Coronary artery (tissue), 2 donors: ENCODE results near the gene OPCML.

Experiments used
- DNase-seq: peaks from one replicate; pipeline ENCODE4 v3.0.0-alpha.2; 2017; ENCODE audit warnings: low spot score
- H3K27ac ChIP-seq, 2 donors: fragments of 200-600 bp; sonication (generic); one replicate each; pipeline ENCODE4 v1.5.1; 2016 to 2019
- H3K4me3 ChIP-seq: fragments of 200-600 bp; sonication (generic); 2 replicates; pipeline ENCODE4 v1.5.1; 2016; ENCODE audit warnings: mild to moderate bottlenecking, moderate library complexity
- TF ChIP-seq, protein P1 (sequence below): fragments of 200-600 bp; sonication (generic); IDR thresholded peaks from one replicate; pipeline ENCODE4 v1.5.1; 2019; ENCODE audit warnings: antibody characterized with exemption

OPCML gene

DNA sequence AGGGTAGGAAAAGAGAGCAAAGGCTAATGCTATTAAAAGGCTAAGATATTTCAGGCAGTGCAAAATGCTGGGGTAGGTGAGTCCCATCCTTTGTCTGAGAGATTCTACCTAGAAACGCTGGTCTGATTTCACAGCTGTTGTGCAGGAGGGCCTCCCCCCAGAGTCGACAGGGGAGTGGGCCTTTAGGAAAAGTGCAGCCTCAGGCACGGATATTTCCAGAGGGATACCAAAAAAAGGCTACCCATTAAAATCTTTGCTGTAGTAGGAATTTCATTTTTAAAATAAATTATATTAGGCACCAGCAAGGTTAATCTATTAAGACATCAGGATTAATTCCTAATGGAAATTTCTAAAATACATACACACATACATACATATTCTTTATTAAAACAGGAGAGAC, 280.5 kb downstream of the OPCML start:
- no peak for DNase-seq
- no peak overlapping the region for H3K4me3 ChIP-seq
- H3K27ac ChIP-seq, result no peak overlapping the region
- TF ChIP-seq, protein P1, sequence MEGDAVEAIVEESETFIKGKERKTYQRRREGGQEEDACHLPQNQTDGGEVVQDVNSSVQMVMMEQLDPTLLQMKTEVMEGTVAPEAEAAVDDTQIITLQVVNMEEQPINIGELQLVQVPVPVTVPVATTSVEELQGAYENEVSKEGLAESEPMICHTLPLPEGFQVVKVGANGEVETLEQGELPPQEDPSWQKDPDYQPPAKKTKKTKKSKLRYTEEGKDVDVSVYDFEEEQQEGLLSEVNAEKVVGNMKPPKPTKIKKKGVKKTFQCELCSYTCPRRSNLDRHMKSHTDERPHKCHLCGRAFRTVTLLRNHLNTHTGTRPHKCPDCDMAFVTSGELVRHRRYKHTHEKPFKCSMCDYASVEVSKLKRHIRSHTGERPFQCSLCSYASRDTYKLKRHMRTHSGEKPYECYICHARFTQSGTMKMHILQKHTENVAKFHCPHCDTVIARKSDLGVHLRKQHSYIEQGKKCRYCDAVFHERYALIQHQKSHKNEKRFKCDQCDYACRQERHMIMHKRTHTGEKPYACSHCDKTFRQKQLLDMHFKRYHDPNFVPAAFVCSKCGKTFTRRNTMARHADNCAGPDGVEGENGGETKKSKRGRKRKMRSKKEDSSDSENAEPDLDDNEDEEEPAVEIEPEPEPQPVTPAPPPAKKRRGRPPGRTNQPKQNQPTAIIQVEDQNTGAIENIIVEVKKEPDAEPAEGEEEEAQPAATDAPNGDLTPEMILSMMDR, result no peak

GRCh38 chr11:133249530-133249929, 282.8 kb downstream of the OPCML start:
- H3K27ac ChIP-seq, result no peak overlapping the region
- TF ChIP-seq, protein P1, result no peak

DNA sequence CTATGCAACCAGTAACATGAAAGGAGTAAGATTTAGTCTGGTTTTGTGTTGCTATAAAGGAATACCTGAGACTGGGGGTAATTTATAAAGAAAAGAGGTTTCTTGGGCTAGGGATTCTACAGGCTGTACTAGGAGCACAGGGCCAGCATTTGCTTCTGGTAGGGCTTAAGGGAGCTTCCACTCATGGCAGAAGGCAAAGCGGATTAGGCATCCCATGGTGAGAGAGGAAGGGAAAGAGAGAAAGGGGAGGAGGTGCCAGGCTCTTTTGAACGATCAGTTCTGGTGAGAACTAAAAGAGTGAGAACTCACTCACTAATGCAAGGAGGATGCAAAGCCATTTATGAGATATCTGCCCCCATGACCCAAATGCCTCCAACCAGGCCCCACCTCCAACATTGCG, 283.2 kb downstream of the OPCML start:
- no peak overlapping the region for H3K4me3 ChIP-seq
- no peak for DNase-seq
- H3K27ac ChIP-seq, result no peak overlapping the region
- TF ChIP-seq, protein P1, result no peak

More at GRCh38 chr11:133249530-133249929, 282.8 kb downstream of the OPCML start:
- DNase-seq, result no peak
- no peak overlapping the region for H3K4me3 ChIP-seq

- DNase-seq, result no peak
- no peak overlapping the region for H3K27ac ChIP-seq
- H3K4me3 ChIP-seq, result no peak overlapping the region
- TF ChIP-seq, protein P1, result no peak
Observed at GRCh38 chr11:133243832-133244231, 288.5 kb downstream of the OPCML start.

- no peak overlapping the region for H3K4me3 ChIP-seq
- DNase-seq, result no peak
- H3K27ac ChIP-seq, result no peak overlapping the region
- TF ChIP-seq, protein P1, result no peak
Observed at GRCh38 chr11:133240908-133241655, 291.2 kb downstream of the OPCML start.

- Histone ChIP-seq H3K4me3 (no peak overlapping the region), H3K27ac (no peak overlapping the region)
- TF ChIP-seq, protein P1, result no peak
- DNase-seq, result no peak
Observed at GRCh38 chr11:133239575-133239974, 292.7 kb downstream of the OPCML start.

DNA sequence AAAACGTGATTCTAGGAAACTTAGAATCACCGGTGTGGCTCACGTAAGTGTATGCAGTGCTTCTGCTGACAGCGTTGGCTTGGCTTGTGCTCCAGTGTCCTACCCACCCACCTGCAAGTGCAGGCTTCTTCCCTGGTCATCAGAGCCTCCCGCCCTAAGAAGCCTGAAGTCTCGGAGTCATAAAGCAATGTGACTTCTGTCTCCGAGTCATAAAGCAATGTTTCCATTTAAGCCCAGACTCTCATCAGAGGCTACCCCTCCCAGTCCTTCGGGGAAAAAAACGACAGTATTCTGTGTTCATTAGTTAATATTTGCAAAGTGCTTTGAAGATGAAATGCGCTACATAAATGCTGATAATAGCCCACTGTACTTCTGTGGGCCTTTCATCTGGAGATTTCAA, 293.8 kb downstream of the OPCML start:
- H3K4me3 ChIP-seq, result no peak overlapping the region
- TF ChIP-seq, protein P1, result no peak
- H3K27ac ChIP-seq, result no peak overlapping the region
- DNase-seq, result no peak
